Loucy (cell line): ENCODE results near the gene SMIM38.

Experiments used
- H2AFZ ChIP-seq: fragments of 200-600 bp; sonication (generic); 2 replicates; pipeline ENCODE4 v1.6.0; 2016; ENCODE audit warnings: antibody characterized with exemption, mild to moderate bottlenecking, low read length, moderate library complexity
- H3F3A ChIP-seq: fragments of 200-600 bp; 2 replicates; pipeline ENCODE4 v1.6.0; 2016; ENCODE audit warnings: antibody characterized with exemption, low read depth, mild to moderate bottlenecking
- H3K27me3 ChIP-seq: fragments of 200-600 bp; sonication (generic); 2 replicates; pipeline ENCODE4 v1.6.1; 2014; ENCODE audit warnings: low read length, mild to moderate bottlenecking; ENCODE audit not compliant: insufficient read depth, poor library complexity, severe bottlenecking
- H3K36me3 ChIP-seq: fragments of 200-600 bp; sonication (generic); 2 replicates; pipeline ENCODE4 v1.6.1; 2016; ENCODE audit warnings: low read length; ENCODE audit not compliant: insufficient read depth
- H3K4me1 ChIP-seq: fragments of 200-600 bp; sonication (generic); 2 replicates; pipeline ENCODE4 v1.5.1; 2014; ENCODE audit warnings: low read length, mild to moderate bottlenecking; ENCODE audit not compliant: insufficient read depth, poor library complexity, severe bottlenecking
- H3K4me2 ChIP-seq: fragments of 200-600 bp; sonication (generic); 2 replicates; pipeline ENCODE4 v1.6.0; 2014; ENCODE audit warnings: antibody characterized with exemption, low read length, low read depth, mild to moderate bottlenecking; ENCODE audit not compliant: poor library complexity, severe bottlenecking
- H3K4me3 ChIP-seq: fragments of 200-600 bp; sonication (generic); 2 replicates; pipeline ENCODE4 v1.5.1; 2014; ENCODE audit warnings: low read length, mild to moderate bottlenecking, mixed read lengths; ENCODE audit not compliant: poor library complexity, severe bottlenecking
- H3K79me2 ChIP-seq: fragments of 200-600 bp; sonication (generic); 2 replicates; pipeline ENCODE4 v1.6.1; 2014; ENCODE audit warnings: low read length; ENCODE audit not compliant: insufficient read depth
- H3K9ac ChIP-seq: fragments of 200-600 bp; sonication (generic); 2 replicates; pipeline ENCODE4 v1.6.0; 2014; ENCODE audit warnings: mild to moderate bottlenecking, low read depth, low read length, moderate library complexity; ENCODE audit not compliant: poor library complexity, severe bottlenecking
- H3K9me2 ChIP-seq: fragments of 200-600 bp; sonication (generic); replicated peaks from 2 replicates; pipeline ENCODE4 v1.6.1; 2016; ENCODE audit warnings: low read depth, low read length, mixed read lengths
- H3K9me3 ChIP-seq: fragments of 200-600 bp; sonication (generic); 2 replicates; pipeline ENCODE4 v1.6.1; 2014; ENCODE audit warnings: mild to moderate bottlenecking, antibody characterized with exemption, low read length, low read depth; ENCODE audit not compliant: insufficient read depth
- H4K20me1 ChIP-seq: fragments of 200-600 bp; sonication (generic); 2 replicates; pipeline ENCODE4 v1.6.0; 2014; ENCODE audit warnings: antibody characterized with exemption, low read length, mild to moderate bottlenecking; ENCODE audit not compliant: insufficient read depth, poor library complexity, severe bottlenecking
- EZH2phosphoT487 ChIP-seq: fragments of 200-600 bp; IDR thresholded peaks from 2 replicates; pipeline ENCODE4 v1.6.1; 2018; ENCODE audit warnings: antibody characterized with exemption, mild to moderate bottlenecking, moderate library complexity, borderline replicate concordance
- TF ChIP-seq, protein P1 (sequence below): fragments of 200-600 bp; sonication (generic); conservative IDR thresholded peaks from 2 replicates; pipeline ENCODE4 v1.5.1; 2014; ENCODE audit warnings: mild to moderate bottlenecking, antibody characterized with exemption, low read length

Gene SMIM38

DNA sequence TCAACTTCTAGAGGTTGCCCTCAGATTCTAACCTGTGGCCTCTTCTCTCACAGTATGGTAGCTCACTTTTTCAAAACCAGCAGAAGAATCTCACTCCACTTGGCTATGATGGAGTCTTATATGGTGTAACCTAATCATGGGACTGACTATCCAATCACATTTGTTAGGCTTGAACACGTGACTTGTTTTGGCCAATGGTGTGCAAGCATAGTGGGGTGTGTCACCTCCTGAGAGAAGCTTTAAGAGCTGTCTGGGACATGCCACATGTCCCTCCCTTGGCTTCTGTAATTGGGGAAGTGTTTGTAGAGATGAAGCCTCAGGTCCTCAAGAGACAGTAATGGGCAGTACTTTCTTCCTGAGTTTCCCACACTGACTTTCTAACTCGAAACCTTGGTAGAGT is 12.8 kb upstream of the SMIM38 start:
- no peaks in the 10 kb centered on the region for H3K4me1 ChIP-seq
- H3K79me2 ChIP-seq, result no peaks in the 10 kb centered on the region
- no peak overlapping the region for H3K4me3 ChIP-seq
- no peaks in the 10 kb centered on the region for H3K27me3 ChIP-seq
- H3K9me2 ChIP-seq, result no peaks in the 10 kb centered on the region
- H3K9me3 ChIP-seq, result peaks cover 4% of the 10 kb centered on the region; the same call in 1 of the 2 replicates
- no peak overlapping the region for H3K9ac ChIP-seq
- H3F3A ChIP-seq, result no peaks in the 10 kb centered on the region
- TF ChIP-seq EZH2phosphoT487, result no peak
- TF ChIP-seq, protein P1, sequence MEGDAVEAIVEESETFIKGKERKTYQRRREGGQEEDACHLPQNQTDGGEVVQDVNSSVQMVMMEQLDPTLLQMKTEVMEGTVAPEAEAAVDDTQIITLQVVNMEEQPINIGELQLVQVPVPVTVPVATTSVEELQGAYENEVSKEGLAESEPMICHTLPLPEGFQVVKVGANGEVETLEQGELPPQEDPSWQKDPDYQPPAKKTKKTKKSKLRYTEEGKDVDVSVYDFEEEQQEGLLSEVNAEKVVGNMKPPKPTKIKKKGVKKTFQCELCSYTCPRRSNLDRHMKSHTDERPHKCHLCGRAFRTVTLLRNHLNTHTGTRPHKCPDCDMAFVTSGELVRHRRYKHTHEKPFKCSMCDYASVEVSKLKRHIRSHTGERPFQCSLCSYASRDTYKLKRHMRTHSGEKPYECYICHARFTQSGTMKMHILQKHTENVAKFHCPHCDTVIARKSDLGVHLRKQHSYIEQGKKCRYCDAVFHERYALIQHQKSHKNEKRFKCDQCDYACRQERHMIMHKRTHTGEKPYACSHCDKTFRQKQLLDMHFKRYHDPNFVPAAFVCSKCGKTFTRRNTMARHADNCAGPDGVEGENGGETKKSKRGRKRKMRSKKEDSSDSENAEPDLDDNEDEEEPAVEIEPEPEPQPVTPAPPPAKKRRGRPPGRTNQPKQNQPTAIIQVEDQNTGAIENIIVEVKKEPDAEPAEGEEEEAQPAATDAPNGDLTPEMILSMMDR, result no peak
- no peak overlapping the region for H3K4me2 ChIP-seq
- no peaks in the 10 kb centered on the region for H4K20me1 ChIP-seq
- no peaks in the 10 kb centered on the region for H3K36me3 ChIP-seq
- no peak overlapping the region for H2AFZ ChIP-seq

- H4K20me1 ChIP-seq, result no peaks in the 10 kb centered on the region
- peaks cover 4% of the 10 kb centered on the region; the same call in 1 of the 2 replicates for H3K9me3 ChIP-seq
- no peak overlapping the region for H3K4me3 ChIP-seq
- TF ChIP-seq, protein P1, result no peak
- no peak overlapping the region for H3K4me2 ChIP-seq
- H3K79me2 ChIP-seq, result no peaks in the 10 kb centered on the region
- H3K4me1 ChIP-seq, result no peaks in the 10 kb centered on the region
- no peaks in the 10 kb centered on the region for H3K36me3 ChIP-seq
- H3K9ac ChIP-seq, result no peak overlapping the region
- no peak overlapping the region for H2AFZ ChIP-seq
- H3F3A ChIP-seq, result no peaks in the 10 kb centered on the region
- H3K27me3 ChIP-seq, result no peaks in the 10 kb centered on the region
- H3K9me2 ChIP-seq, result no peaks in the 10 kb centered on the region
These were observed 11.3 kb upstream of the SMIM38 start for GRCh38 chr11:69144316-69145049.

GRCh38 chr11:69145050-69145380 is 10.7 kb upstream of the SMIM38 start:
- Histone ChIP-seq H3K4me3 (no peak overlapping the region), H3K36me3 (no peaks in the 10 kb centered on the region), H3K9me3 (peaks cover 4% of the 10 kb centered on the region; the same call in 1 of the 2 replicates), H3K4me2 (no peak overlapping the region), H3K27me3 (no peaks in the 10 kb centered on the region), H3K79me2 (no peaks in the 10 kb centered on the region), H4K20me1 (no peaks in the 10 kb centered on the region), H3F3A (no peaks in the 10 kb centered on the region), H2AFZ (no peak overlapping the region), H3K9me2 (no peaks in the 10 kb centered on the region), H3K9ac (no peak overlapping the region), H3K4me1 (no peaks in the 10 kb centered on the region)
- no peak for TF ChIP-seq EZH2phosphoT487
- TF ChIP-seq, protein P1, result no peak
